ENCODE results near the gene HEYL. TPM values are rescaled to one million over a fixed set of nuclear protein-coding genes. Genes with fewer than 3 reads are reported as not detected.

Gene HEYL
- polyA plus RNA-seq, 1 of the 3 experiments (the other 2 are of a cell fraction) = not detected

DNA sequence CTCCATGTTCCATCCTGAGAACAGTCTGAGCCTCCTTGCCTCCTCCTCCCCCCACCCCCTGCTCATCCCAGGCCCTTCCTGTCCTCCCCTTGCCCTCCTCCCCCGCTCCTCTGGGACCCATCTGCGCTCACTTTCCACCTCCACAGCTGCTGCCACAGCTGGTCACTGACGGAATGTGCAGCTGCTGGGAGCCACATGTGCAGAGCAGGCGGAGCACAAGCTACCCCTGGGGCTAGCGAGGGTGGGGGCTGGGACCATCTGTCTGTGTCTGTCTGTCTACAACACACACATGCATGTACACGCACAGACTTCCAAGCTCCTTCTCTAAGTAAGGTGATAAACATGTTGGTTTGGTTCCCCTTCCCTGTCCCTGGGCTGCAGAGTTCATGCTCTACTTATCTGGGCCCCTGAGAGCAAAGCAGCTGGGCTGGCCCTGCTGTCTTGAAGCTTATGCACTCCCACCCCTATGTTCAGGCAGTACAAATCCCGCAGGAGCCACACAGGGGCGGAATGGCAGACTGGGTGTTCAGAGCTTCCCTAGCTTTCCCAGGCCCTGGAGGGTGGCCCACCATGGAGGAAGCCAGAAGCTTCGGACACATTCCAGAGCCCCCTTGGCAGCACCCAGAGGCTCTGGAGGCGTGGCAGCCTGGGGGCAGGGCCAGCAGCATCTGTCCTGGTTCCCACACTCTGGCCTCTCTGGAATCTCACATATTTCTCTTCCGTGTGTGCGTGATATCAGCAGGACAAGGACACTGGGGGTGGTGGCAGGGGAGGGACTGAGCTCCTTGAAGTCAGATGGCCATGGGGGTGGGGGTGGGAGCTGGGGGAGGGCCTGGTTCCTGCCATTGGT, 7.0 kb upstream of the HEYL start:
- no peaks in the 10 kb centered on the region for H3K79me2 ChIP-seq (ENCODE audit: insufficient read depth)
- no peaks in the 10 kb centered on the region for H3K27me3 ChIP-seq (ENCODE audit: insufficient read depth)
- 48% methylated on average over 9 of the region's 12 CpGs for WGBS (ENCODE audit: low lambda C conversion rate)
- H3K4me2 ChIP-seq = no peak overlapping the region
- no peak overlapping the region for H3K4me3 ChIP-seq (ENCODE audit: low read depth in 2 of 2, low read length in 1 of 2)
- no peaks in the 10 kb centered on the region for H3K36me3 ChIP-seq (replicated peaks in 1 of 2; ENCODE audit: control insufficient read depth in 1 of 2, insufficient read depth in 2 of 2, low read length in 1 of 2)
- DNase-seq = peak; percentile 82
- H3K9ac ChIP-seq = no peak overlapping the region
- peaks cover 4 to 40% of the 10 kb centered on the region in 2 experiments; a peak in 2 of 4 replicates for H3K4me1 ChIP-seq (ENCODE audit: control insufficient read depth in 1 of 2, insufficient read depth in 2 of 2, low read depth in 1 of 2, low read length in 1 of 2)
- TF ChIP-seq FOXJ3 (CRISPR knock-in tag; IDR thresholded peaks at IDR 0.05) (no peak), RAD21 (IDR thresholded peaks at IDR 0.05; ENCODE audit: low read length) (0 out of 2 replicates have a peak, but pooled peaks have one; percentile 4), RCOR1 (IDR thresholded peaks at IDR 0.05; ENCODE audit: low read length) (peak; percentile 99), EP300 (IDR thresholded peaks at IDR 0.05; ENCODE audit: borderline replicate concordance in 1 of 2, low read depth in 1 of 2, low read length in 1 of 2) (0 out of 4 replicates have a peak, but pooled peaks of 1 of the 2 experiments have one; percentile 10), REST (IDR thresholded peaks at IDR 0.05; ENCODE audit: low read depth, low read length) (no peak), CHD2 (IDR thresholded peaks at IDR 0.05; ENCODE audit: low read length, partially characterized antibody) (peak; percentile 88), RXRA (IDR thresholded peaks at IDR 0.05; ENCODE audit: borderline replicate concordance, low read depth) (no peak), TCF12 (IDR thresholded peaks at IDR 0.05) (peak; percentile 47)
- TF ChIP-seq, protein P1, sequence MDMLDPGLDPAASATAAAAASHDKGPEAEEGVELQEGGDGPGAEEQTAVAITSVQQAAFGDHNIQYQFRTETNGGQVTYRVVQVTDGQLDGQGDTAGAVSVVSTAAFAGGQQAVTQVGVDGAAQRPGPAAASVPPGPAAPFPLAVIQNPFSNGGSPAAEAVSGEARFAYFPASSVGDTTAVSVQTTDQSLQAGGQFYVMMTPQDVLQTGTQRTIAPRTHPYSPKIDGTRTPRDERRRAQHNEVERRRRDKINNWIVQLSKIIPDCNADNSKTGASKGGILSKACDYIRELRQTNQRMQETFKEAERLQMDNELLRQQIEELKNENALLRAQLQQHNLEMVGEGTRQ (IDR thresholded peaks at IDR 0.05; ENCODE audit: borderline replicate concordance, low read depth, low read length) = no peak
- peaks cover 8% of the 10 kb centered on the region for H3F3A ChIP-seq (replicated peaks; ENCODE audit: insufficient read depth)
- ChIA-PET CTCF (interaction anchor here (0.8 to 15.4 kb wide), 9 partner anchors 11 to 72 kb away, joined by 3 to 459 read pairs (median 5); partner anchors contain the start of gene NT5C1A), POLR2A (interaction anchor here (0.8 to 1.6 kb wide), 6 partner anchors 9 to 25 kb away, joined by 3 to 8 read pairs (median 5); partner anchors contain the start of gene NT5C1A)
- H3K27ac ChIP-seq (ENCODE audit: low read depth in 2 of 2, low read length in 1 of 2) = peak overlapping the region in 1 of 2 experiments; percentile 72; a peak in 2 of 4 replicates
- H3K9me2 ChIP-seq = no peaks in the 10 kb centered on the region
- H4K20me1 ChIP-seq (ENCODE audit: insufficient read depth) = no peaks in the 10 kb centered on the region
- no peak overlapping the region for H2AFZ ChIP-seq (ENCODE audit: low read depth)
- H3K9me3 ChIP-seq = no peaks in the 10 kb centered on the region

All from SK-N-SH (cell line).